Mesenteric fat pad (tissue), 1 donor: ENCODE results near the gene RRAD. TPM values are rescaled to one million over a fixed set of nuclear protein-coding genes. Genes with fewer than 3 reads are reported as not detected.
"Not testable (repeated sequence)": the region's sequence is repeated elsewhere in the genome, so short reads cannot be mapped to it uniquely, and the experiment has no call there.

Experiments
- DNase-seq: peaks from one replicate; pipeline ENCODE4 v3.0.0-alpha.2; 2020; ENCODE audit warnings: low spot score
- total RNA-seq: library from RNA; stranded (reverse); fragmentation: NEBNext Ultra II Directional; extraction: Animal tissue kit (Norgen Biotek cat#: 25700); gene quantifications from one replicate; pipeline ENCODE4 v1.2.1, GENCODE V29; 2021
- donor health status: DM: yes; HTN: yes; CAD: no.

The RRAD gene
- total RNA-seq, 1 donor from 2014 or later, result 3.4 TPM

DNA sequence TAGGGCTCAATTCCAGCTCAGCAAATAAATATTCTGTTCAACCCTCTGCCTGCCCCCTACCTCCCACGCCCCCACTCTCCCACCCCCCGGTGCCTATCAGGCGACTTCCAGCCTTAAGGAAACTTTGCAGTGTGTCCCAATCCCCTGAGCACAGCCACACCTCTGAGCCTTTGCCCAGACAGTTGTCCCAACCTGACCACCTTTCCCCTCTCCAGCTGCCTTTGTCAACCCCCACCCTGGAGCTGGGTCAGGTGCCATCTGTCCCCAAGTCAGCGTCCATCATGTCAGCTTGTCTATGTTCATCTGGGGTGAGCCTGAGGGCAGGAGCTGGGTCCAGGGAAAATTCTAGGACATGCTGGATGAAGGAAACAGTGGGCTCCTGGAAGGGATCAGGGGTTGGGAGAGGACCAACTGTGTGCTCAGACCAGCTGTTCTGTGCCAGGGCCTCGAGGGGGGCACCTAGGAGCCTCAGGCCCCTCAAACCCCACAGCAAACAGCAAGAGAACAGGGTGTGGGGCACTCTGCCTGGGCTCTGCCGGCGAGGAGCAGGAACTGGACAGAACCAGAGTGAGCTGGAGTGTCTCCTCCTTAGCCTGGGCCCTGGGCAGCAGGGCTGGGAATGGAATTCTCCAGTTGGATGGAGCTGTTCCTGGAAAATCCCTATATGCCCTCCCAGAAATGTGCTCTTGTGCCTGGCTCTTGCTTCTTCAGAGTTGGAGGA lies 24.5 kb downstream of the RRAD start:
- no peak for DNase-seq

DNA sequence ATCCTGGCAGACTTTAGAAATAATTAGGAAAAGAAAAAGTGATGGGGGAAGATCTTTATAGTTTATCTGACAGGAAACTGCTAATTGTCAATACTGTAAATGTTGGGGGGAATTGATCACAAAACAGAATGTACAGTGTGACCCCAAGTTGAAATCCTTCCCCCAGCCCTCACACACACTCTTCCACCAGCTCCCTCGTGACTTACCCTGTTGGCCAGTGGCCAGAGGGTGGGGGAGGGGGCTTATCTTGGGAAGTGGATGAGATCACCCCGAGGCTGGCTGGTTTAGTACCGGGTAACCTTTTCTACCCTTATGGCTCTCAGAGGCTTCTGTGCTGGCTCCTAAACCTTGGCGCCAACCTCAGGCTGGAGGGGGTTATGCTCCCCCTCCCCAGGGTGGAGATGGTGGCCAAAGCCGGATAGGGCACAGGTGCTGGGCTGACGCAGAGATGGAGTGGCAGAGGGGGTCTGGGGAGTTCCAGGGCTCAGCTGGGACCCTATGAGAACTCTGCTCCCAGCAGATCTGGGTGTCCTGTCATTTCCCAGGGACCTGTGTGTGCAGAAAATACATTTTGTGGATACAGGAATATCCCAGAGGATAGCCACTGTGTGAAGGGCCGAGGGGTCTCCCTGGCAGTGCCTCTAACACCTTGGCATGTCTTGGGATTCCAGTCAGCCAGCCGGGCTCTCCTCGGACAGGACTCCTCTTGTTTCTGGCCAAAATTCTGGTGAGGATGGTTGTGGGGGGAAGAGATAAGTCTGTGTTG lies 25.2 kb downstream of the RRAD start:
- no peak for DNase-seq

DNA sequence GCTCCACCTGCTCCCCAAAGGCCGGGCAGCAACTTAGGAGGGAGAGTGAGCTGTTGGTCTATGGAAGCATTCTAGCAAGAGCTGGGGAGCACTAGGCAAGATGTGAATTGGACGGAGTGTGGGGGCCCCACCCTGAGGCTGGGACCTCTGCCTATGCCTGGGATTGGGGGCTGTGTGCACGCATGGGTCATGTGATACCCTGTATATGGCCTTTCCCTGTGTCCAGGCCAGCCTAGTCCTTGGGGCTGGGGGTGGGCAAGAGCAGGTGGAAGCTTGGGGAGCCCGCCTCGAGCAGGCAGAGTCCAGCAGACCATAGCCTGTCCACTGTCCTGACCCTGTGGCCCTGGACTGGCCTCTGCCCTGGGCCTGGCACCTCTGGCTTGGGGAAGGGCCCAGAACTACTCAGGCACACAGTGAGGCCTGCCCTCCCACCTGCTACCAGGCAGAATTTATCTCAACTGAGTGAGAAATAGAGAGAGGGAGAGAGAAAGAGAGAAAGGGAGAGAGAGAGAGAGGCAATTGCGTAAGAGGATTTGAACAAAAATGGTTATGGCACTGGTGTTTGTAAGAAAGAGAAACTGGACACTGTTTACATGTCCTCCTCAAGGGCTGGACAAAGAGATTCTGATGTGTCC lies 25.9 kb downstream of the RRAD start:
- DNase-seq, result no peak

DNA sequence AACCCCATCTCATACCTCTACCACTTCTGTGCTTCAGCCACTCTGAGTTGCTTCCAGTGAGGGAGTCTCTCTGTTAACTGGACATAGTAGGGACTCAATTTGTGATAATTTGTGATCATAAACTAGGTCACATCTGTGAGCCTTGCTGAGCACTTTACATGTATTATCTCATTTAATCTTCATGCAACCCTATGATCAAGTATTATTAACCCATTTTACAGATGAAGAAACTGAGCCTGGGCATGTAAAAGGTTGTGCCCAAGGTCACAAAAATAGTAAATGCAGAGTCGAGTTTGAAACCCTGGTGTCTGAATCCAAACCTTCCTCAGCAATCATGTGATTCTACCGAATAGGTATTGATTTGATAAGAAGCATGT lies 26.4 kb downstream of the RRAD start:
- no peak for DNase-seq

DNA sequence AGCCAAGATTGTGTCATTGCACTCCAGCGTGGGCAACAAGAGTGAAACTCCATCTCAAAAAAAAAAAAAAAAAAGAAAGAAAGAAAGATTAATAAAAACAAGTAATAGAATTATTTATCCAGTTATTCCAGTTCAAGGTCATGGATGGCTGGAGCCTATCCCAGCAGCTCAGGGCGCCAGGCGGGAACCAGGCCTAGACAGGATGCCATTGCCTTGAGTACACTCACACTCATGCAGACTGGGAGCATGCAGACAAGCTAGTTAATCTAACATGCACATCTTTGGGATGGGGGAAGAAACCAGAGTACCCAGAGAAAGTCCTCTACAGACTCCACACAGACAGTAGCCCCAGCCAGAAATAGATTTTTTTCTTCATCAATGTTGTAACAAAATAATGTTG lies 27.1 kb downstream of the RRAD start:
- no peak for DNase-seq

DNA sequence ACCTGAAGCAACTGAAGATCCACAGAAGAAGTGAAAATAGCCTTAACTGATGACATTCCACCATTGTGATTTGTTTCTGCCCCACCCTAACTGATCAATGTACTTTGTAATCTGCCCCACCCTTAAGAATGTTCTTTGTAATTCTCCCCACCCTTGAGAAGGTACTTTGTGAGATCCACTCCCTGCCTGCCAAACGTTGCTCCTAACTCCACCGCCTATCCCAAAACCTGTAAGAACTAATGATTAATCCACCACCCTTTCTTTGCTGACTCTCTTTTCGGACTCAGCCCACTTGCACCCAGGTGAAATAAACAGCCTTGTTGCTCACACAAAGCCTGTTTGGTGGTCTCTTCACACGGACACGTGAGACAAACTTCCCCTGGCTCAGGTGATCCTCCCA lies 28.7 kb downstream of the RRAD start:
- not testable (repeated sequence) for DNase-seq

DNA sequence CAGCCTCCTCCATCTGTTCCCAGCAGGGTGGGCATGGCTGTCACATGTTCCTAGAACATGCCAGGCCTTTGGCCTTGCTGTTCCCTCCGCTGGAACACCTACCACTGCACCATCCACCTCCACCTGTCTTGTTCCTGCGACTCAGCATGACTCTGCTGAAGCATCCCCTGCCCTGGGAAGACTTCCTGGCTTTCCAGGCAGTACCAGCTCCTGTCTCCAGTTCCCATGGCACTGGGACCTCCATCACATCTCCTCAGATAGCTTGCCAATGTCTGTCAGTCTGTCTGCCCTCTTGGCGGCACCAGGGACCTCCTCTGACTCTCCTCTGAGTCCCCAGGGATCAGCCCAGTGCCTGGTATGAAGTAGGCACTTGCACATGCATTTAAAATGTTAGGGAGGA lies 29.3 kb downstream of the RRAD start:
- no peak for DNase-seq

DNA sequence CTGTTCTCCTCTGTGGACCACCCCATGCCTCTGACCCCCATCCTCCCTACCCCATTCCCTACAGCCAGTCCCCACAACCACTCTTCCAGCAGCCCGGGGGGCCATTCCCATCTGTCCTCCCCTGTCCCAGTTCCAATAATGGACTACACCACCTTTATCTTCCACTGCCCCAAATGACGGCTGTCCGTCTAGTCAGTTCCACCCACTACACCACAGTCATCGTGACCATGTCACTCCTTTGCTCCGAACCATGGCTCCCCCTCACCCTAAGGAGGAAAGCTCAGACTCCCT lies 29.7 kb downstream of the RRAD start:
- no peak for DNase-seq

DNA sequence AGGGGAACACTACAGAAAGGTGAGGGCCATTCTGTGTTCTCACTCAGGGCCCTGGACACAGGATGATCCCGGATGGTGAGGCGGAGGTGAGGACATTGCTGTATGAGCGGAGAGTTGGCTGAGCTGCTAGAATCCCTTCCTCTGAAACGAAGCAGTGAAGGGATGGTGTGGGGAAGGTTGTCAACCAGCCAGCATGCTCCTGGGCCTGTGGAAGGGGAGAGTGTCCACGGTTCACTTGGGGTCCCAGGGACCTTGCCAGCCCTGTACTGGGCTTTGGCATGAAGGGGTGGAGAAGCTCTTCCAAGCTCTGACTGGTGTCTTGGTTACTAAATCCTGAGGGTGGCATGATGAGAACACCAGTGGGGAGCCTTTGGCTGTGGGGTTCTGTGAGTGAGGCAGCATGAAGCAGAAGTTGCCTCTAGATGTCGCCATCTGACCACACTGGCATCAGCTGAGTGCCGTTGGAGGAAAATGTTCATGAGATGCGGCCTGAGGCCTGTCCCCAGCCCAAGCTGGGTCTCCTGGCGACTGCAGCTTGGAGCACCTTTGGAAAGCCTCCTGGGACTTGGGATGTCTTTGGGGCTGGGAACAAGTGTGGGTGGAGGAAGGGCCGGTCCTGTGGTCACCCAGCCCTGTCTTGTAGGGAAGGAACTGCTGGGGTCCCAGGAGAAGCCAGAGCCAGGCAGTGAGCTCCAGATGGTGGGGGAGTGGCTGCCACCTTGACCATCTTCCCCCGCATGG lies 30.2 kb downstream of the RRAD start:
- no peak for DNase-seq

DNA sequence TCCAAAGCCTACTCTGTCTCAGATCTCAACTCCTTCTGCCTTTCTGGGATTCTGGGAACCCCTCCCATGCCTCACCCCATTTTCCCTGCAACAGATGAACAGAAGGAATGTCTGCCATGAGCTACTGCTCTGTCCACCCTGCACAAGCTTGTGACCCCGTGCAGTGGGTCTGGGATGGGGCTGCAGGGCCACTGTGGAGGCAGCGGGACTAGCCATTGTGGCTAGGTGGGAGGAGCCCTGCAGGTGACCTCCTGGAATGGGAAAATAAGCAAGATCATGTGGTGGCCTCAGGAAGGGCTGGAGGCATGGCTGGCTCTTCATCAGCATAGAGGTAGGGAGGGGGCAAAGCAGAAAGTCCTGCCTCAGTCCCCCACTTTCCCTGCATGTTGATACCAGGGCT lies 31.3 kb downstream of the RRAD start:
- DNase-seq, result no peak

DNA sequence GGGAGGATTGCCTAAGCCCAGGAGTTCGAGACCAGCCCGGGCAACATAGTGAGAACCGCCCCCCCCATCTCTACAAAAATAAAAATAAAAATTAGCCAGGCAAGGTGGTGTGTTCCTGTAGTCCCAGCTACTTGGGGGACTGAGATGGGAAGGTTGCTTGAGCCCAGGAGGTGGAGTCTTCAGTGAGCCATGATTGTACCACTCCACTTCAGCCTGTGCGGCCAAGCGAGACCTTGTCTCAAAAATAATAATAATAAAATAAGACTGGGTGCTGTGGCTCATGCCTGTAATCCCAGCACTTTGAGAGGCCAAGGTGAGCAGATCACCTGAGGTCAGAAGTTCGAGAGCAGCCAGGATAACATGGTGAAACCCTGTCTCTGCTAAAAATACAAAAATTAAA lies 33.5 kb downstream of the RRAD start:
- DNase-seq, result no peak

DNA sequence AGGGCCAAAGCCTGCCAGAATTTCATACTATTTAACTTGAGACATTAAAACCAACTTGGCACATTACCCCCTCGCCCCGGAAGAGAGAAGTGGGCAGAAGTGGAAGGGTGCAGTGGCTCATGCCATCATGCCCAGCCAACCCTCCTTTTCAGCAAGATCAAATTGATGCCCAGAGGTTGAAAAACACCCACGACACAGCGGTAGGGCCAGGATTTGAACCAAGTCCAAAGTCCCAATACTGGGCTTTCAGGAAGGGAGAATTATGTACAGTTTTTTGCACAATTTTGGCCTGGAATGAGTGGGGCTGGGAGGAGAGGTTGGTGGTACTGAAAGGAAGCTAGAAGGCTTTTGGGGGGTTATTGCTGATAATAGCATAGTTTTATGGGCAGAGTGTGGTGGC lies 34.0 kb downstream of the RRAD start:
- no peak for DNase-seq

DNA sequence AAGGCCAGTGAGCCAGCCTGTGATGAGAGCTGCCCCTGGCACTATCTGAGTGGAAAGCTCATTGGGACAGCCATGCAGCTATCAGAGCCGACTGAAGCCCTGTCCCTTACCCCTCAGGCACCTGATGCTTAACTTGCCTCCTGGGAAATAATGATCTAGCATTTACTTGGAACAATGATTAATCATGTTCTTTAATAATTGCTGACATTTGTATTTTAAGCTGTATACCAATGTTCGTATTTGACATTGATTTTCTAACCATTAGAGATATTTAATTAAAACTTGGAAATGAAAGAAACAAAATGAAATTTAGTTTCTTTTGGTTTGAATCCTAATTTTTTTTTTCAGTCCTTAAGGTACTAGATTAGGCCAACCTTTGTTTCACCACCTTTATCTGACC lies 34.5 kb downstream of the RRAD start:
- no peak for DNase-seq

DNA sequence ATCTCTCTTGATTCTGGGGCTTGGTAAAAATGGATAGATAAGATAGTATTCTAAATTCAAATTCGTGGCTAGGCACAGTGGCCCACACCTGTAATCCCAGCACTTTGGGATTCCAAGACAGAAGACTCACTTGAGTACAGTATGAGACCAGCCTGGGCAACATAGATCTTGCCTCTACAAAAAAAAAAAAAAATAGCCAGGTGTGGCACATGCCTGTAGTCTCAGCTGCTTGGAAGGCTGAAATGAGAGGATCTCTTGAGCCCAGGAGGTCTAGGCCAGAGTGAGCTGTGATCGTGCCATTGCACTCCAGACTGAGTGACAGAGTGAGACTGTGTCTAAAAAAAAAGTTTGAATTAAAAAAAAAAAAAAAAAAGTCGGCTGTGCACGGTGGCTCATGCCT lies 35.7 kb downstream of the RRAD start:
- no peak for DNase-seq

DNA sequence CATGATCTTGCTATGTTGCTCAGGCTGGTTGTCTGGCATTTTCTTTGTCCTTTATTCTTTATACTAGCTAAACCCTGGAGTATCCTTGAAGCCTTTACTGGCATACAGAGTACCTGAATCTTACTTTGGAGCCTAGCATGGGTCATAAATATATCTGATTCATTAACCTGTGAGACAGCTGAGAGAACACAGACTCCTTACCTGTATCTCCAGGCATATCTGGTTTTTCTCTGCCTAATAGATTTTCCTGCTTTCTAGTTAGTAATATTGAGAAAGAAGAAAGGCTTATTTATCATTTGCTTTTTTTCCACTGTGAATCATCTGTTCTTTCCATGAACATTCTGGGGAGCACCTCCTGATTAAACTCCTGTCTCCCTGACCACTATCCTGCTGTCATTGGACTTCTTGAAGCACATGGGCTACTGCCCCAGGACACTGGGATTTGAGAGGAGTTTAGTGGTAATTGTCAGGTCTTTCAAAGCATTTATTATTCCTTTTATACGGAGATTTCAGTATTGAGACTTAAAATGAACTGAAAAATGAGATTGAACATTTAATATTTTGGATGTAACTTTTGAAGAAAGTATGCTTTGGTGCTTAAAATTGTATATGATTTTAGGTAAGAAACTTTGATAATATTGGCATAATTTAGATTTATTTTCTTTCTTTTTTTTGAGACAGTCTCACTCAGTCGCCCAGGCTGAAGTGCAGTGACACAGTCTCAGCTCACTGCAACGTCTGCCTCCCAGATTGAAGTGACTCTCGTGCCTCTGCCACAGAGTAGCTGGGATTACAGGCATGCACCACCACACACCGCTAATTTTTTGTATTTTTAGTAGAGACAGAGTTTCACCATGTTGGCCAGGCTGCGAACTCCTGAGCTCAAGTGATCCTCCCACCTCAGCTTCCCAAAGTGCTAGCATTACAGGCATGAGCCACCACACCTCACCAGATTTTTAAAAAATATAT lies 36.4 kb downstream of the RRAD start:
- no peak for DNase-seq

DNA sequence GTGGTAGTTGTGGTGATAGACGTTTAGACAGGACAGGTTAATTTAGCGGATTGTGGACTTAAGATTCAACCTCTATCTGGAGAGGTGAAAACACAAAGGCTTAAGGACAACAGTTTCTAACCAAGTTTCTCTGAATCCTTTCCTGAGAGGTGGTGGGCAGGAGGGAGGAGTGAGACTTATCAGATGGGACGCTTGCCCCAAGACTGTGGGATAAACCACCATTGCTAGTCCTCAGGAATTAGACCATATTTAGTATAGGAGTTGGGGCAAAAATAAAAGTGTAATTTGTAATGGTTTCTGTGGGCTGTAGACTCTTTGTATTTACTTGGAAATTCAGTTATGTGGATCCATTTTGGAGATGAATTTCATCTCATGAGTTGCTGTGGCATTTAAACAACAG lies 38.4 kb downstream of the RRAD start:
- DNase-seq, result no peak

DNA sequence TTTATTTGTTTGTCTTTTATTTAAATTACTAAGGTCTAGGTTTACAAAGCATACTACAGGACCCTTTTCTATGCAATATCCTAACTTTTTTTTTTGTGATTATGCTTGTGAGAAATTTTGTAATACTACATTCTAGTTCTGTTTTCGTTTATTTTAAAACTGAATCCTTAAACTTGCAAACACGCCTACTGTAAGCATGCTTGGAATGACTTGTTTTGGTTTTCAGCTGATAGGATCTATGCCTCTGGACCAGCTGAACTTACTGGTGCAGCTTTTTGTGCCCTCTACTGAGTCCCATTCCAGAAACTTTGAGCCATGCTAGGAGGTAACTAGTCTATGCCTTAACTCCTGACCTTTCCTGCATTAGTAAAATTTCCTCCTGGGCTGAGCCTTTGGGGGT lies 39.0 kb downstream of the RRAD start:
- no peak for DNase-seq

DNA sequence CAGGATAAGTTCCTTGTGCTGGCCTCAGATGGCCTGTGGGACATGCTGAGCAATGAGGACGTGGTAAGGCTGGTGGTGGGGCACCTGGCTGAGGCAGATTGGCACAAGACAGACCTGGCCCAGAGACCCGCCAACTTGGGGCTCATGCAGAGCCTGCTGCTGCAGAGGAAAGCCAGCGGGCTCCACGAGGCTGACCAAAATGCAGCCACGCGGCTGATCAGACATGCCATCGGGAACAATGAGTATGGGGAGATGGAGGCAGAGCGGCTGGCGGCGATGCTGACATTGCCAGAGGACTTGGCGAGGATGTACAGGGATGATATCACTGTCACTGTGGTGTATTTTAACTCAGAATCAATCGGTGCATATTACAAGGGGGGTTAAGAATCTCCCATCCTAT lies 39.8 kb downstream of the RRAD start:
- no peak for DNase-seq

DNA sequence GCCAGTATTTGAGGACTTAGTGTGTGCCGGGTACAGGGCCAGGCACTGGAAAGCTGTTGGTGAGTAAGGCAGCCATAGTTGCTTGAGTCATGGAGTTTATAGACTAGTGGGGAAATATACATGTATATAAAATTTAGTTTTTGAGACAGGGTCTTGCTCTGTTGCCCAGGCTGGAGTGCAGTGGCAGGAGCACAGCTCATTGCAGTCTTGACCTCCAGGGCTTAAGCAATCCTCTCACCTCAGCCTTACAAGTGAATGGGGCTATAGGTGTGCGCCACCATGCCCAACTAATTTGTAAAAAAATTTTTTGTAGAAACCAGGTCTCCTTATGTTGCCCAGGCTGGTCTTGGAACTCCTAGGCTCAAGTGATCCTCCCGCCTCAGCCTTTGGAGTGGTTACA lies 42.6 kb downstream of the RRAD start:
- DNase-seq, result no peak

DNA sequence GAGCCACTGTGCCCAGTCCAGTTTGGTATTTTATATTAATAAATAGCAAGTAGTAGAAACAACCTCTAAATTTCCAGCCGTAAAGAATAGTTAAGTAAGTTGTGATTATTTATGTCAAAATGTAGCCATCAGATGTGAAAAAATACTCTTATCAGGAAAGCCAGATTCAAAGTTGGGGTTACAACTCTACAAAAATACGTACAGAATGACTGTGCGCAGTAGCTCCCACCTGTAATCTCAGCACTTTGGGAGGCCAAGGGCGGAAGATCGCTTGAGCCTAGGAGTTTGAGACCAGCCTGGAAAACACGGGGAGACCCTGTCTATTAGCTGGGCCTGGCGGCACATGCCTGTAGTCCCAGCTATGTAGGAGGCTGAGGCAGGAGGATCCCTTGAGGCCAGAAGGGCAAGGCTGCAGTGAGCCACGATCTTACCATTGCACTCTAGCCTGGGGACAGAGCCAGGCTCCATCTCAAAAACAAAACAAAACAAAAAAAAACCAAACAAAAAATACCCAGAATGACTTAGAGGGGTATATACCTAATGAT lies 43.3 kb downstream of the RRAD start:
- DNase-seq, result no peak

DNA sequence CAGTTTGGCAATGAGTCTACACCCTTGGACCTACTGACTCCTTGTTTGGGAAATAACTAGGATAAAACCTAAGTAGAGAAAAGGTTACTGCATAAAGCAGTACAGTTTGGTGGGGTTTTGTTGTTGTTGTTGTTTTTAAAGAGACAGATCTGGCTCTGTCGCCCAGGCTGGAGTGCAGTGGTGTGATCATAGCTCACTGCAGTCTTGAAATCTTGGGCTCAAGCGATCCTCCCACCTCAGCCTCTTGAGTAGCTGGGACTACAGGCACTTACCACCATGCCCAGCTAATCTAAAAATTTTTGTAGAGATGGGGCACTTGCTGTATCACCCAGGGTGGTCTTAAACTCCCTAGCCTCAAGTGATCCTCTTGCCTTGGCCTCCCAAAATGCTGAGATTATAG lies 43.8 kb downstream of the RRAD start:
- no peak for DNase-seq
